Islet precursor cell (in vitro differentiated cells): ENCODE results near the gene TP53AIP1.
A peak's percentile ranks its signal among the peaks of the same experiment; 100 is the strongest.
"Not testable (repeated sequence)": the region's sequence is repeated elsewhere in the genome, so short reads cannot be mapped to it uniquely, and the experiment has no call there.

Experiments
- DNase-seq: peaks from one replicate; pipeline ENCODE4 v3.0.0-alpha.2; 2018

TP53AIP1 gene

GRCh38 chr11:128924510-128925249 is 18.0 kb downstream of the TP53AIP1 start:
- DNase-seq, result no peak

- DNase-seq, result no peak
These were observed 18.6 kb downstream of the TP53AIP1 start for GRCh38 chr11:128924104-128924503.

- DNase-seq, result no peak
These were observed 20.9 kb downstream of the TP53AIP1 start for GRCh38 chr11:128921793-128922192.

- peak; percentile 47 for DNase-seq
These were observed 22.0 kb downstream of the TP53AIP1 start for GRCh38 chr11:128920666-128921065.

GRCh38 chr11:128919635-128920034 is 23.0 kb downstream of the TP53AIP1 start:
- not testable (repeated sequence) for DNase-seq

GRCh38 chr11:128919216-128919615 is 23.5 kb downstream of the TP53AIP1 start:
- DNase-seq, result no peak

GRCh38 chr11:128917144-128917724 is 25.4 kb downstream of the TP53AIP1 start:
- DNase-seq, result no peak

GRCh38 chr11:128916681-128917080 is 26.0 kb downstream of the TP53AIP1 start:
- DNase-seq, result no peak

- no peak for DNase-seq
These were observed 26.6 kb downstream of the TP53AIP1 start for GRCh38 chr11:128916037-128916572.

- no peak for DNase-seq
These were observed 27.5 kb downstream of the TP53AIP1 start for GRCh38 chr11:128915149-128915521.

GRCh38 chr11:128914216-128915148 is 28.2 kb downstream of the TP53AIP1 start:
- DNase-seq, result no peak

GRCh38 chr11:128913806-128914205 is 28.9 kb downstream of the TP53AIP1 start:
- no peak for DNase-seq

- DNase-seq, result no peak
These were observed 31.0 kb downstream of the TP53AIP1 start for GRCh38 chr11:128911701-128912100.

- no peak for DNase-seq
These were observed 31.4 kb downstream of the TP53AIP1 start for GRCh38 chr11:128911239-128911638.

GRCh38 chr11:128910576-128910975 is 32.1 kb downstream of the TP53AIP1 start:
- no peak for DNase-seq

- no peak for DNase-seq
These were observed 33.1 kb downstream of the TP53AIP1 start for GRCh38 chr11:128909438-128910125.

- no peak for DNase-seq
These were observed 34.1 kb downstream of the TP53AIP1 start for GRCh38 chr11:128908391-128909246.

GRCh38 chr11:128907585-128907984 is 35.1 kb downstream of the TP53AIP1 start:
- DNase-seq, result no peak

- DNase-seq, result no peak
These were observed 36.3 kb downstream of the TP53AIP1 start for GRCh38 chr11:128906185-128907050.

- DNase-seq, result peak; percentile 81
These were observed 37.1 kb downstream of the TP53AIP1 start for GRCh38 chr11:128905345-128906184.
